ENCODE results near the gene UBXN11. TPM values are rescaled to one million over a fixed set of nuclear protein-coding genes. Genes with fewer than 3 reads are reported as not detected.

The UBXN11 gene
- total and polyA plus RNA-seq, 2 donors: 12.7 to 42.7 TPM

DNA sequence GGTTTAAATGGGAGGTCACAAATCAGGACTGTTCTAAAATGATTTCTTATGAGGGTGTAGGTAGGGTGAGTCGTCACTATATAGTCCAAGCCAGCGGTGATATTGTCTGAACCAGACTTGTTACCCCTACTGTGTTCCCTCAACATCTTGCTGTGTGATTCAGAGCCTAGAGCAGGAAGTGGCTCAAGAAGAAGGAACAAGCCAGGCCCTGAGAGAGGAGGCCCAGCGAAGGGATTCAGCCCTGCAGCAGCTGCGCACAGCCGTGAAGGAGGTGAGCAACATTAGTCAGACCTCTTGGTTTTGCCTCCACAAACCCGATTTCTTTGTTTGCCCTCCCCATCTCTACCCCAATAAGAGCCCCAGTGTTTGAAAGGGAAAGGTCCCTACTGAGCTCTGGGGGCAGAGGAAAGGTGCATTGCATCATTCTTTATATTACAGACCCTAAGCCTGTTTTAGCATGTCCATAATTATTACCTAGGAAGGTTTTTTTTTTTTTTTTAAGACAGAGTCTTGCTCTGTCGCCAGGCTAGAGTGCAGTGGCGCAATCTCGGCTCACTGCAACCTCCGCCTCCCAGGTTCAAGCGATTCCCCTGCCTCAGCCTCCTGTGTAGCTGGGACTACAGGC lies 31.5 kb downstream of the UBXN11 start:
- H3K27me3 ChIP-seq (ENCODE audit: control insufficient read depth in 2 of 2, insufficient read depth in 1 of 2, low read length in 1 of 2): no peaks in the 10 kb centered on the region
- no peak overlapping the region for H3K4me3 ChIP-seq (ENCODE audit: low read length in 2 of 2)
- H3K36me3 ChIP-seq (ENCODE audit: control insufficient read depth in 2 of 2, insufficient read depth in 2 of 2, low read length in 1 of 2): peaks cover 46 to 73% of the 10 kb centered on the region in 2 donors
- WGBS: 86% methylated on average over 11 of the region's 11 CpGs
- H3K4me1 ChIP-seq (ENCODE audit: control insufficient read depth in 2 of 2, insufficient read depth in 2 of 2, low read length in 2 of 2): peaks cover 14 to 51% of the 10 kb centered on the region in 2 donors
- no peak overlapping the region for H3K27ac ChIP-seq (ENCODE audit: low read depth in 1 of 2, low read length in 1 of 2)
- H3K9me3 ChIP-seq (ENCODE audit: control insufficient read depth in 2 of 2, insufficient read depth in 1 of 2, low read length in 1 of 2): no peaks in the 10 kb centered on the region
- DNase-seq (ENCODE audit: low read depth in 6 of 9, low spot score in 9 of 9): no peak

GRCh38 chr1:26269198-26269550 lies 37.3 kb downstream of the UBXN11 start:
- Histone ChIP-seq H3K36me3 (ENCODE audit: control insufficient read depth in 2 of 2, insufficient read depth in 2 of 2, low read length in 1 of 2) (peaks cover 53 to 73% of the 10 kb centered on the region in 2 donors), H3K27ac (ENCODE audit: low read depth in 1 of 2, low read length in 1 of 2) (no peak overlapping the region), H3K9me3 (ENCODE audit: control insufficient read depth in 2 of 2, insufficient read depth in 1 of 2, low read length in 1 of 2) (peaks cover 5 to 12% of the 10 kb centered on the region in 2 donors), H3K4me1 (ENCODE audit: control insufficient read depth in 2 of 2, insufficient read depth in 2 of 2, low read length in 2 of 2) (no peaks in the 10 kb centered on the region), H3K27me3 (ENCODE audit: control insufficient read depth in 2 of 2, insufficient read depth in 1 of 2, low read length in 1 of 2) (no peaks in the 10 kb centered on the region), H3K4me3 (ENCODE audit: low read length in 2 of 2) (no peak overlapping the region)
- WGBS: 97% methylated on average over 4 of the region's 4 CpGs
- no peak for DNase-seq (ENCODE audit: low read depth in 6 of 9, low spot score in 9 of 9)

GRCh38 chr1:26268290-26269197 lies 37.9 kb downstream of the UBXN11 start:
- peaks cover 56 to 77% of the 10 kb centered on the region in 2 donors for H3K36me3 ChIP-seq (ENCODE audit: control insufficient read depth in 2 of 2, insufficient read depth in 2 of 2, low read length in 1 of 2)
- whole genome bisulfite sequencing: 98% methylated on average over 9 of the region's 9 CpGs

GRCh38 chr1:26265405-26265804 lies 41.0 kb downstream of the UBXN11 start:
- Histone ChIP-seq H3K27ac (ENCODE audit: low read depth in 1 of 2, low read length in 1 of 2) (no peak overlapping the region), H3K9me3 (ENCODE audit: control insufficient read depth in 2 of 2, insufficient read depth in 1 of 2, low read length in 1 of 2) (peaks cover 5 to 12% of the 10 kb centered on the region in 2 donors), H3K36me3 (ENCODE audit: control insufficient read depth in 2 of 2, insufficient read depth in 2 of 2, low read length in 1 of 2) (peaks cover 59 to 76% of the 10 kb centered on the region in 2 donors), H3K4me1 (ENCODE audit: control insufficient read depth in 2 of 2, insufficient read depth in 2 of 2, low read length in 2 of 2) (no peaks in the 10 kb centered on the region), H3K27me3 (ENCODE audit: control insufficient read depth in 2 of 2, insufficient read depth in 1 of 2, low read length in 1 of 2) (no peaks in the 10 kb centered on the region), H3K4me3 (ENCODE audit: low read length in 2 of 2) (no peak overlapping the region)
- WGBS: 92% methylated on average over 1 of the region's 1 CpG
- no peak for DNase-seq (ENCODE audit: low read depth in 6 of 9, low spot score in 9 of 9)

More at GRCh38 chr1:26268290-26269197, 37.9 kb downstream of the UBXN11 start:
- DNase-seq (ENCODE audit: low read depth in 6 of 9, low spot score in 9 of 9): no peak
- H3K27me3 ChIP-seq (ENCODE audit: control insufficient read depth in 2 of 2, insufficient read depth in 1 of 2, low read length in 1 of 2): no peaks in the 10 kb centered on the region
- H3K4me3 ChIP-seq (ENCODE audit: low read length in 2 of 2): no peak overlapping the region
- no peak overlapping the region for H3K27ac ChIP-seq (ENCODE audit: low read depth in 1 of 2, low read length in 1 of 2)
- no peaks in the 10 kb centered on the region for H3K4me1 ChIP-seq (ENCODE audit: control insufficient read depth in 2 of 2, insufficient read depth in 2 of 2, low read length in 2 of 2)
- peaks cover 5 to 12% of the 10 kb centered on the region in 2 donors for H3K9me3 ChIP-seq (ENCODE audit: control insufficient read depth in 2 of 2, insufficient read depth in 1 of 2, low read length in 1 of 2)

- H3K4me3 ChIP-seq (ENCODE audit: low read length in 2 of 2): no peak overlapping the region
- H3K27ac ChIP-seq (ENCODE audit: low read depth in 1 of 2, low read length in 1 of 2): no peak overlapping the region
- H3K36me3 ChIP-seq (ENCODE audit: control insufficient read depth in 2 of 2, insufficient read depth in 2 of 2, low read length in 1 of 2): peaks cover 54 to 76% of the 10 kb centered on the region in 2 donors
- H3K27me3 ChIP-seq (ENCODE audit: control insufficient read depth in 2 of 2, insufficient read depth in 1 of 2, low read length in 1 of 2): no peaks in the 10 kb centered on the region
- H3K4me1 ChIP-seq (ENCODE audit: control insufficient read depth in 2 of 2, insufficient read depth in 2 of 2, low read length in 2 of 2): peaks cover 0 to 7% of the 10 kb centered on the region in 2 donors
- peaks cover 0 to 3% of the 10 kb centered on the region in 2 donors for H3K9me3 ChIP-seq (ENCODE audit: control insufficient read depth in 2 of 2, insufficient read depth in 1 of 2, low read length in 1 of 2)
- DNase-seq (ENCODE audit: low read depth in 6 of 9, low spot score in 9 of 9): no peak
- WGBS: 98% methylated on average over 5 of the region's 5 CpGs
Observed at GRCh38 chr1:26263212-26263611, 43.2 kb downstream of the UBXN11 start.

- no peaks in the 10 kb centered on the region for H3K27me3 ChIP-seq (ENCODE audit: control insufficient read depth in 2 of 2, insufficient read depth in 1 of 2, low read length in 1 of 2)
- peaks cover 66 to 85% of the 10 kb centered on the region in 2 donors for H3K36me3 ChIP-seq (ENCODE audit: control insufficient read depth in 2 of 2, insufficient read depth in 2 of 2, low read length in 1 of 2)
- H3K4me3 ChIP-seq (ENCODE audit: low read length in 2 of 2): no peak overlapping the region
- no peaks in the 10 kb centered on the region for H3K9me3 ChIP-seq (ENCODE audit: control insufficient read depth in 2 of 2, insufficient read depth in 1 of 2, low read length in 1 of 2)
- no peak overlapping the region for H3K27ac ChIP-seq (ENCODE audit: low read depth in 1 of 2, low read length in 1 of 2)
- WGBS: 83% methylated on average over 5 of the region's 5 CpGs
- DNase-seq (ENCODE audit: low read depth in 6 of 9, low spot score in 9 of 9): no peak
- H3K4me1 ChIP-seq (ENCODE audit: control insufficient read depth in 2 of 2, insufficient read depth in 2 of 2, low read length in 2 of 2): peaks cover 0 to 7% of the 10 kb centered on the region in 2 donors
Observed at GRCh38 chr1:26259578-26259977, 46.9 kb downstream of the UBXN11 start.

GRCh38 chr1:26259005-26259404 lies 47.4 kb downstream of the UBXN11 start:
- Histone ChIP-seq H3K4me1 (ENCODE audit: control insufficient read depth in 2 of 2, insufficient read depth in 2 of 2, low read length in 2 of 2) (peaks cover 0 to 7% of the 10 kb centered on the region in 2 donors), H3K36me3 (ENCODE audit: control insufficient read depth in 2 of 2, insufficient read depth in 2 of 2, low read length in 1 of 2) (peaks cover 65 to 85% of the 10 kb centered on the region in 2 donors), H3K4me3 (ENCODE audit: low read length in 2 of 2) (no peak overlapping the region), H3K27ac (ENCODE audit: low read depth in 1 of 2, low read length in 1 of 2) (no peak overlapping the region), H3K27me3 (ENCODE audit: control insufficient read depth in 2 of 2, insufficient read depth in 1 of 2, low read length in 1 of 2) (no peaks in the 10 kb centered on the region), H3K9me3 (ENCODE audit: control insufficient read depth in 2 of 2, insufficient read depth in 1 of 2, low read length in 1 of 2) (no peaks in the 10 kb centered on the region)
- DNase-seq (ENCODE audit: low read depth in 6 of 9, low spot score in 9 of 9): no peak
- 92% methylated on average over 2 of the region's 2 CpGs for WGBS

GRCh38 chr1:26257222-26257621 lies 49.2 kb downstream of the UBXN11 start:
- peaks cover 0 to 7% of the 10 kb centered on the region in 2 donors for H3K4me1 ChIP-seq (ENCODE audit: control insufficient read depth in 2 of 2, insufficient read depth in 2 of 2, low read length in 2 of 2)
- H3K27ac ChIP-seq (ENCODE audit: low read depth in 1 of 2, low read length in 1 of 2): no peak overlapping the region
- H3K36me3 ChIP-seq (ENCODE audit: control insufficient read depth in 2 of 2, insufficient read depth in 2 of 2, low read length in 1 of 2): peaks cover 51 to 68% of the 10 kb centered on the region in 2 donors

GRCh38 chr1:26254404-26254803 lies 52.0 kb downstream of the UBXN11 start:
- DNase-seq (ENCODE audit: low read depth in 6 of 9, low spot score in 9 of 9): no peak
- Histone ChIP-seq H3K27me3 (ENCODE audit: control insufficient read depth in 2 of 2, insufficient read depth in 1 of 2, low read length in 1 of 2) (no peaks in the 10 kb centered on the region), H3K4me3 (ENCODE audit: low read length in 2 of 2) (no peak overlapping the region), H3K4me1 (ENCODE audit: control insufficient read depth in 2 of 2, insufficient read depth in 2 of 2, low read length in 2 of 2) (peaks cover 0 to under 1% of the 10 kb centered on the region in 2 donors), H3K27ac (ENCODE audit: low read depth in 1 of 2, low read length in 1 of 2) (no peak overlapping the region), H3K9me3 (ENCODE audit: control insufficient read depth in 2 of 2, insufficient read depth in 1 of 2, low read length in 1 of 2) (no peaks in the 10 kb centered on the region), H3K36me3 (ENCODE audit: control insufficient read depth in 2 of 2, insufficient read depth in 2 of 2, low read length in 1 of 2) (peaks cover 45 to 61% of the 10 kb centered on the region in 2 donors)
- WGBS: 98% methylated on average over 3 of the region's 3 CpGs

More at GRCh38 chr1:26257222-26257621, 49.2 kb downstream of the UBXN11 start:
- no peaks in the 10 kb centered on the region for H3K27me3 ChIP-seq (ENCODE audit: control insufficient read depth in 2 of 2, insufficient read depth in 1 of 2, low read length in 1 of 2)
- no peaks in the 10 kb centered on the region for H3K9me3 ChIP-seq (ENCODE audit: control insufficient read depth in 2 of 2, insufficient read depth in 1 of 2, low read length in 1 of 2)
- DNase-seq (ENCODE audit: low read depth in 6 of 9, low spot score in 9 of 9): no peak
- over 99% methylated on average over 2 of the region's 2 CpGs for WGBS
- no peak overlapping the region for H3K4me3 ChIP-seq (ENCODE audit: low read length in 2 of 2)
